GM21723 (cell line): ENCODE data around the gene EREG.
"Not testable (repeated sequence)": the region's sequence is repeated elsewhere in the genome, so short reads cannot be mapped to it uniquely, and the experiment has no call there.

Experiments used
- ATAC-seq: cut with Tn5 transposase; IDR thresholded peaks from one replicate; pipeline ENCODE4 v1.9.1; 2021; ENCODE audit warnings: mild to moderate bottlenecking, moderate library complexity; ENCODE audit not compliant: unreplicated experiment

The EREG gene

GRCh38 chr4:74340421-74340820 lies 24.5 kb upstream of the EREG start:
- ATAC-seq: not testable (repeated sequence)

- no peak for ATAC-seq
These were observed 20.9 kb upstream of the EREG start for GRCh38 chr4:74344031-74344430.

- ATAC-seq: no peak
These were observed 11.1 kb upstream of the EREG start for GRCh38 chr4:74353858-74354257.

GRCh38 chr4:74357965-74358364 lies 7.0 kb upstream of the EREG start:
- no peak for ATAC-seq

- ATAC-seq: no peak
These were observed 3.3 kb upstream of the EREG start for GRCh38 chr4:74361671-74362070.

- no peak for ATAC-seq
These were observed 2.6 kb upstream of the EREG start for GRCh38 chr4:74362347-74362746.

GRCh38 chr4:74364256-74364651 lies 691 bp upstream of the EREG start:
- peak; percentile 12 for ATAC-seq

GRCh38 chr4:74365761-74366160 lies 816 bp downstream of the EREG start:
- no peak for ATAC-seq

GRCh38 chr4:74366367-74366911 lies 1.5 kb downstream of the EREG start:
- ATAC-seq: peak; percentile 48

GRCh38 chr4:74367656-74368290 lies 2.8 kb downstream of the EREG start:
- ATAC-seq: no peak

- ATAC-seq: no peak
These were observed 3.7 kb downstream of the EREG start for GRCh38 chr4:74368596-74368995.

- ATAC-seq: no peak
These were observed 4.9 kb downstream of the EREG start for GRCh38 chr4:74369855-74370254.

GRCh38 chr4:74370912-74371311 lies 6.0 kb downstream of the EREG start:
- ATAC-seq: peak; percentile 82

- ATAC-seq: no peak
These were observed 9.2 kb downstream of the EREG start for GRCh38 chr4:74374128-74374527.

- ATAC-seq: no peak
These were observed 9.8 kb downstream of the EREG start for GRCh38 chr4:74374561-74375327.

- no peak for ATAC-seq
These were observed 11.0 kb downstream of the EREG start for GRCh38 chr4:74375824-74376426.

- ATAC-seq: no peak
These were observed 12.0 kb downstream of the EREG start for GRCh38 chr4:74376888-74377483.

GRCh38 chr4:74377714-74378113 lies 12.8 kb downstream of the EREG start:
- ATAC-seq: no peak

- ATAC-seq: no peak
These were observed 13.6 kb downstream of the EREG start for GRCh38 chr4:74378573-74378972.

GRCh38 chr4:74379912-74380311 lies 15.0 kb downstream of the EREG start:
- no peak for ATAC-seq

- no peak for ATAC-seq
These were observed 20.4 kb downstream of the EREG start for GRCh38 chr4:74385386-74385785.
